ENCODE results near the gene AFDN. TPM values are rescaled to one million over a fixed set of nuclear protein-coding genes. Genes with fewer than 3 reads are reported as not detected.

AFDN gene
- total RNA-seq, 1 donor from 2014 or later, result 357 TPM

- peaks cover 5% of the 10 kb centered on the region for H3K4me1 Mint-ChIP-seq
- no peak overlapping the region for H3K27ac ChIP-seq
- peaks cover 27% of the 10 kb centered on the region for H3K79me2 ChIP-seq (ENCODE audit: low read depth)
- no peaks in the 10 kb centered on the region for H3K27me3 ChIP-seq
- H3K9me3 Mint-ChIP-seq, result no peaks in the 10 kb centered on the region
- TF ChIP-seq EZH2 (IDR thresholded peaks at IDR 0.05), result no peak
- TF ChIP-seq, protein P1, sequence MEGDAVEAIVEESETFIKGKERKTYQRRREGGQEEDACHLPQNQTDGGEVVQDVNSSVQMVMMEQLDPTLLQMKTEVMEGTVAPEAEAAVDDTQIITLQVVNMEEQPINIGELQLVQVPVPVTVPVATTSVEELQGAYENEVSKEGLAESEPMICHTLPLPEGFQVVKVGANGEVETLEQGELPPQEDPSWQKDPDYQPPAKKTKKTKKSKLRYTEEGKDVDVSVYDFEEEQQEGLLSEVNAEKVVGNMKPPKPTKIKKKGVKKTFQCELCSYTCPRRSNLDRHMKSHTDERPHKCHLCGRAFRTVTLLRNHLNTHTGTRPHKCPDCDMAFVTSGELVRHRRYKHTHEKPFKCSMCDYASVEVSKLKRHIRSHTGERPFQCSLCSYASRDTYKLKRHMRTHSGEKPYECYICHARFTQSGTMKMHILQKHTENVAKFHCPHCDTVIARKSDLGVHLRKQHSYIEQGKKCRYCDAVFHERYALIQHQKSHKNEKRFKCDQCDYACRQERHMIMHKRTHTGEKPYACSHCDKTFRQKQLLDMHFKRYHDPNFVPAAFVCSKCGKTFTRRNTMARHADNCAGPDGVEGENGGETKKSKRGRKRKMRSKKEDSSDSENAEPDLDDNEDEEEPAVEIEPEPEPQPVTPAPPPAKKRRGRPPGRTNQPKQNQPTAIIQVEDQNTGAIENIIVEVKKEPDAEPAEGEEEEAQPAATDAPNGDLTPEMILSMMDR (IDR thresholded peaks at IDR 0.05), result peak; percentile 82
- no peak for TF ChIP-seq EZH2phosphoT487 (IDR thresholded peaks at IDR 0.05)
- no peak overlapping the region for H3K4me3 ChIP-seq
- peak; percentile 24 for DNase-seq (ENCODE audit: low spot score)
- H3K27ac Mint-ChIP-seq, result no peak overlapping the region
- no peaks in the 10 kb centered on the region for H3K27me3 Mint-ChIP-seq (ENCODE audit: insufficient read depth, low read depth)
- H3K36me3 Mint-ChIP-seq, result peaks cover 21% of the 10 kb centered on the region
- H3K4me2 ChIP-seq, result no peak overlapping the region
- H3K4me3 Mint-ChIP-seq, result no peak overlapping the region
- H2AFZ ChIP-seq (replicated peaks), result no peak overlapping the region
- no peak overlapping the region for H3K9ac ChIP-seq
- H3K36me3 ChIP-seq, result peaks cover 23% of the 10 kb centered on the region
- peaks cover 4% of the 10 kb centered on the region for H4K20me1 ChIP-seq (ENCODE audit: low read depth)
- no peaks in the 10 kb centered on the region for H3K4me1 ChIP-seq
- no peaks in the 10 kb centered on the region for H3F3A ChIP-seq (ENCODE audit: low read depth)
- no peaks in the 10 kb centered on the region for H3K9me3 ChIP-seq (ENCODE audit: low read depth)
Observed at GRCh38 chr6:167898673-167899311, 72.1 kb downstream of the AFDN start.

GRCh38 chr6:167904791-167905190 is 78.1 kb downstream of the AFDN start:
- Histone ChIP-seq H4K20me1 (ENCODE audit: low read depth) (peaks cover 12% of the 10 kb centered on the region), H3K27ac (no peak overlapping the region), H3K79me2 (ENCODE audit: low read depth) (peaks cover 12% of the 10 kb centered on the region), H3K9me3 (ENCODE audit: low read depth) (no peaks in the 10 kb centered on the region), H2AFZ (replicated peaks) (no peak overlapping the region), H3K9ac (no peak overlapping the region), H3K4me1 (no peaks in the 10 kb centered on the region), H3K27me3 (no peaks in the 10 kb centered on the region), H3K4me2 (no peak overlapping the region), H3F3A (ENCODE audit: low read depth) (peaks cover 30% of the 10 kb centered on the region), H3K4me3 (no peak overlapping the region), H3K36me3 (peaks cover 25% of the 10 kb centered on the region)
- H3K4me3 Mint-ChIP-seq, result no peak overlapping the region
- TF ChIP-seq, protein P1 (IDR thresholded peaks at IDR 0.05), result no peak
- TF ChIP-seq EZH2phosphoT487 (IDR thresholded peaks at IDR 0.05), result no peak
- TF ChIP-seq EZH2 (IDR thresholded peaks at IDR 0.05), result no peak
- H3K4me1 Mint-ChIP-seq, result peaks cover 5% of the 10 kb centered on the region
- no peak overlapping the region for H3K27ac Mint-ChIP-seq
- peaks cover 31% of the 10 kb centered on the region for H3K36me3 Mint-ChIP-seq
- no peaks in the 10 kb centered on the region for H3K27me3 Mint-ChIP-seq (ENCODE audit: insufficient read depth, low read depth)
- DNase-seq (ENCODE audit: low spot score), result peak; percentile 8
- no peaks in the 10 kb centered on the region for H3K9me3 Mint-ChIP-seq

DNA sequence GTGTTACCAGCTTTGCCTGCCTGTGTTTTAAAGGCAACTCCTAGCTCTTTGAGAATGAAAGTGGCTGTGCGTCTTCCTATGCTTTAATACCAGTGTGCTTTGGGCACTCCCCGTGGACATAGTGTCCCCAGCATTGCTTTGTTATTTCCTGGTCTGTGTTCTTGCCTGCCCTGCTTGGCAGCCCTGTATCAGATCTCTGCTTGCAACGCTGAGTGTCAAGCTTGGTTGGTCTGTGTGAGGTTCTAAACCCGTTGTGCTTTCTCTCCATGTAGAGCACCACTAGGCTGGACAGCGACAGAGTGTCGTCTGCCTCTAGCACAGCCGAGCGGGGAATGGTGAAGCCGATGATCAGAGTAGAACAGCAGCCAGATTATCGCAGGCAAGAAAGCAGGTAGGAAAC is 80.2 kb downstream of the AFDN start:
- Histone ChIP-seq H3K4me2 (no peak overlapping the region), H3K36me3 (peaks cover 19% of the 10 kb centered on the region), H3K27me3 (no peaks in the 10 kb centered on the region), H3K9ac (no peak overlapping the region), H3K9me3 (ENCODE audit: low read depth) (no peaks in the 10 kb centered on the region), H2AFZ (replicated peaks) (no peak overlapping the region), H3K4me1 (no peaks in the 10 kb centered on the region), H3K79me2 (ENCODE audit: low read depth) (no peaks in the 10 kb centered on the region), H3K27ac (peak overlapping the region; percentile 11), H3K4me3 (no peak overlapping the region), H4K20me1 (ENCODE audit: low read depth) (peaks cover 15% of the 10 kb centered on the region), H3F3A (ENCODE audit: low read depth) (peaks cover 30% of the 10 kb centered on the region)
- Mint-ChIP-seq H3K4me3 (no peak overlapping the region), H3K27ac (no peak overlapping the region), H3K9me3 (no peaks in the 10 kb centered on the region), H3K36me3 (peaks cover 37% of the 10 kb centered on the region), H3K4me1 (no peaks in the 10 kb centered on the region), H3K27me3 (ENCODE audit: insufficient read depth, low read depth) (no peaks in the 10 kb centered on the region)
- DNase-seq (ENCODE audit: low spot score), result peak; percentile 37
- TF ChIP-seq EZH2 (IDR thresholded peaks at IDR 0.05) (no peak), EZH2phosphoT487 (IDR thresholded peaks at IDR 0.05) (no peak)
- TF ChIP-seq, protein P1 (IDR thresholded peaks at IDR 0.05), result no peak

All from neural progenitor cell (in vitro differentiated cells).